Fibroblast of lung (primary cell): ENCODE results near the gene FZR1. TPM values are rescaled to one million over a fixed set of nuclear protein-coding genes. Genes with fewer than 3 reads are reported as not detected.
"Not testable (repeated sequence)": the region's sequence is repeated elsewhere in the genome, so short reads cannot be mapped to it uniquely, and the experiment has no call there.

Experiments used
- DNase-seq, 2 donors: peaks; one replicate each; pipeline versions ENCODE4 v3.0.0 to v3.0.0-alpha.2; 2010; ENCODE audit warnings: low read depth in 2 of 2
- H2AFZ ChIP-seq: 2 replicates; pipeline ENCODE4 v1.5.1; 2012; ENCODE audit warnings: low read length, control low read depth, inconsistent platforms
- H3K27ac ChIP-seq: 2 replicates; pipeline ENCODE4 v1.5.1; 2011; ENCODE audit warnings: low read length, control low read depth; ENCODE audit not compliant: insufficient read depth
- H3K27me3 ChIP-seq: 2 replicates; pipeline ENCODE4 v1.5.1; 2011; ENCODE audit warnings: mild to moderate bottlenecking, low read length; ENCODE audit not compliant: control insufficient read depth, insufficient read depth
- H3K36me3 ChIP-seq: 2 replicates; pipeline ENCODE4 v1.5.1; 2011; ENCODE audit warnings: low read length; ENCODE audit not compliant: control insufficient read depth, insufficient read depth
- H3K4me1 ChIP-seq: 2 replicates; pipeline ENCODE4 v1.5.1; 2011; ENCODE audit warnings: low read length; ENCODE audit not compliant: control insufficient read depth, insufficient read depth; ENCODE audit errors: extremely low read depth
- H3K4me2 ChIP-seq: 2 replicates; pipeline ENCODE4 v1.5.1; 2011; ENCODE audit warnings: low read length, control low read depth; ENCODE audit not compliant: insufficient read depth; ENCODE audit errors: extremely low read depth
- H3K4me3 ChIP-seq, 4 experiments: fragments of 200-600 bp in 1 of 4; sonication (generic) in 1 of 4; replicated peaks in 1 of 4; 2 replicates each; pipeline ENCODE4 v1.5.1; 2011 to 2016; ENCODE audit warnings: low read length in 4 of 4, low read depth in 3 of 4, mild to moderate bottlenecking in 3 of 4, control low read depth in 2 of 4, inconsistent platforms in 1 of 4, mixed read lengths in 1 of 4; ENCODE audit not compliant: insufficient read depth in 1 of 4; ENCODE audit errors: control extremely low read depth in 1 of 4
- H3K79me2 ChIP-seq: 2 replicates; pipeline ENCODE4 v1.5.1; 2012; ENCODE audit warnings: mild to moderate bottlenecking, low read length, inconsistent platforms; ENCODE audit not compliant: control insufficient read depth, insufficient read depth
- H3K9ac ChIP-seq: 2 replicates; pipeline ENCODE4 v1.5.1; 2011; ENCODE audit warnings: mild to moderate bottlenecking, low read length, control low read depth; ENCODE audit not compliant: insufficient read depth
- H3K9me3 ChIP-seq: 2 replicates; pipeline ENCODE4 v1.5.1; 2012; ENCODE audit warnings: low read depth, low read length; ENCODE audit not compliant: control insufficient read depth, insufficient read depth
- H4K20me1 ChIP-seq: 2 replicates; pipeline ENCODE4 v1.5.1; 2011; ENCODE audit warnings: low read length; ENCODE audit not compliant: control insufficient read depth, insufficient read depth; ENCODE audit errors: extremely low read depth
- CTCF ChIP-seq, 2 donors: IDR thresholded peaks in 1 of 2; conservative IDR thresholded peaks in 1 of 2; 1 replicate in 1 of 2; 2 replicates in 1 of 2; pipeline ENCODE4 v1.5.1; 2011 to 2012; ENCODE audit warnings: low read length in 2 of 2, control low read depth in 1 of 2, inconsistent platforms in 1 of 2, low read depth in 1 of 2, mild to moderate bottlenecking in 1 of 2
- EZH2 ChIP-seq: IDR thresholded peaks from 2 replicates; pipeline ENCODE4 v1.5.1; 2012; ENCODE audit warnings: low read length, control low read depth, mild to moderate bottlenecking; ENCODE audit errors: missing control alignments
- polyA plus RNA-seq, 2 donors: library from polyadenylated mRNA; depleted of rRNA in 1 of 2; stranded (reverse) in 1 of 2; unstranded in 1 of 2; fragments of >200 nt; gene quantifications; 2 replicates each; pipeline ENCODE4 v1.2.1, GENCODE V29; 2011 to 2012; ENCODE audit warnings: missing spikeins in 1 of 2
- total RNA-seq: library from RNA; depleted of rRNA; stranded (reverse); fragments of >200 nt; gene quantifications from 2 replicates; pipeline ENCODE4 v1.2.1, GENCODE V29; 2014

FZR1 gene
- total and polyA plus RNA-seq, 2 donors (not counting 1 experiment from before 2014, with no cell fraction given) = 15.0 to 38.0 TPM

DNA sequence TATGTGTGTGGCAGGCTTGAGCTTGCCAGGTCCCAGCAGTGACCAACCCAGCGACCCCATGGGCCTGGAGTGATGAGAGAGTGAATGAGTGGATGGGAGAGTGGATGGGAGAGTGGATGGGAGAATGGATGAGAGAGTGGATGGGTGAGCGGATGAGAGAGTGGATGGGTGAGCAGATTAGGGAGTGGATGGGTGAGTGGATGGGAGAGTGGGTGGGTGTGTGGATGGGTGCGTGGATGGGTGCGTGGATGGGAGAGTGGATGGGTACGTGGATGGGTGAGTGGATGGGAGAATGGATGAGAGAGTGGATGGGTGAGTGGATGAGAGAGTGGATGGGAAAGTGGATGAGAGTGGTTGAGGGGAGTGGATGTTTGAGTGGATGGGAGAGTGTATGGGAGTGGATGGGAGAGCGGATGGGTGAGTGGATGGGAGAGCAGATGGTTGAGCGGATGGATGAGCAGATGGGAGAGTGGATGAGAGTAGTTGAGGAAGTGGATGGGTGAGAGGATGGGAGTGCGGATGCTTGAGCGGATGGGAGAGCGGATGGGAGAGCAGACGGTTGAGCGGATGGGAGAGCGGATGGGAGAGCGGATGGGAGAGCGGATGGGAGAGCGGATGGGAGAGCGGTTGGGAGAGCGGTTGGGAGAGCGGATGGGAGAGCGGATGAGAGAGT is 22.6 kb downstream of the FZR1 start:
- Histone ChIP-seq H2AFZ (no peak overlapping the region), H3K4me2 (no peak overlapping the region), H3K9ac (no peak overlapping the region), H3K27ac (no peak overlapping the region), H3K79me2 (no peaks in the 10 kb centered on the region), H4K20me1 (no peaks in the 10 kb centered on the region), H3K4me1 (no peaks in the 10 kb centered on the region), H3K36me3 (peaks cover 40% of the 10 kb centered on the region), H3K27me3 (no peaks in the 10 kb centered on the region), H3K4me3 (no peak overlapping the region), H3K9me3 (no peaks in the 10 kb centered on the region)
- no peak for DNase-seq
- no peak for TF ChIP-seq CTCF (conservative IDR thresholded peaks at IDR 0.05 in 1 of 2, IDR thresholded peaks at IDR 0.05 in 1 of 2; ENCODE audit: low read depth in 1 of 2, low read length in 2 of 2)
- TF ChIP-seq EZH2 = no peak

- peaks cover 38% of the 10 kb centered on the region for H3K36me3 ChIP-seq
- not testable (repeated sequence) for H3K4me3 ChIP-seq, H4K20me1 ChIP-seq, H3K4me1 ChIP-seq, H3K9me3 ChIP-seq, DNase-seq, H3K27me3 ChIP-seq, H2AFZ ChIP-seq, H3K79me2 ChIP-seq, H3K27ac ChIP-seq, H3K4me2 ChIP-seq, H3K9ac ChIP-seq
These were observed 23.2 kb downstream of the FZR1 start for GRCh38 chr19:3529299-3529698.

- H3K79me2 ChIP-seq = no peaks in the 10 kb centered on the region
- no peak overlapping the region for H3K4me3 ChIP-seq
- H3K4me2 ChIP-seq = no peak overlapping the region
- no peaks in the 10 kb centered on the region for H4K20me1 ChIP-seq
- no peaks in the 10 kb centered on the region for H3K9me3 ChIP-seq
- TF ChIP-seq CTCF (conservative IDR thresholded peaks at IDR 0.05 in 1 of 2, IDR thresholded peaks at IDR 0.05 in 1 of 2; ENCODE audit: low read depth in 1 of 2, low read length in 2 of 2) (no peak), EZH2 (no peak)
- H3K36me3 ChIP-seq = peaks cover 39% of the 10 kb centered on the region
- no peaks in the 10 kb centered on the region for H3K27me3 ChIP-seq
- no peak for DNase-seq
- no peaks in the 10 kb centered on the region for H3K4me1 ChIP-seq
- H3K9ac ChIP-seq = no peak overlapping the region
- no peak overlapping the region for H3K27ac ChIP-seq
- no peak overlapping the region for H2AFZ ChIP-seq
These were observed 24.3 kb downstream of the FZR1 start for GRCh38 chr19:3530389-3530788.
